Measurements from ENCODE around the gene SLC25A39.

DNA sequence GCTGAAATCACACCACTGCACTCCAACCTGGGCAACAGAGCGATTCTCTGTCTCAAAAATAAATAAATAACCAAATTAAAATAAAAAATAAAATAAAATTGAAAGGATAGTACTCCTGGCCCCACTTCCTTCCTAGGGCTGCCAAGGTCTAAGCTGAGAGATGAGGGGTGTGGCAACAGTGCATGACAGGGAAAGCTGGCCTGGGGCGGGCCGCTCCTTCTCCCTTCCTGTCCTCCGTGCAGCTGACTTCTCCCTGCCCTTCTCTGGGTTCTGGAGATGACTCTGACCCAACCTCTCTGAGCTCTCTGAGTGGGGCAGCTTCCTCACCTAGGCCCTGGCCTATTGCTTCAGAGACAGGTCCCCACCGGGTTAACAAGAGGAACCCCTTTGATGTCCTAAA is 8.7 kb upstream of the SLC25A39 start:
- TF ChIP-seq, protein P1, sequence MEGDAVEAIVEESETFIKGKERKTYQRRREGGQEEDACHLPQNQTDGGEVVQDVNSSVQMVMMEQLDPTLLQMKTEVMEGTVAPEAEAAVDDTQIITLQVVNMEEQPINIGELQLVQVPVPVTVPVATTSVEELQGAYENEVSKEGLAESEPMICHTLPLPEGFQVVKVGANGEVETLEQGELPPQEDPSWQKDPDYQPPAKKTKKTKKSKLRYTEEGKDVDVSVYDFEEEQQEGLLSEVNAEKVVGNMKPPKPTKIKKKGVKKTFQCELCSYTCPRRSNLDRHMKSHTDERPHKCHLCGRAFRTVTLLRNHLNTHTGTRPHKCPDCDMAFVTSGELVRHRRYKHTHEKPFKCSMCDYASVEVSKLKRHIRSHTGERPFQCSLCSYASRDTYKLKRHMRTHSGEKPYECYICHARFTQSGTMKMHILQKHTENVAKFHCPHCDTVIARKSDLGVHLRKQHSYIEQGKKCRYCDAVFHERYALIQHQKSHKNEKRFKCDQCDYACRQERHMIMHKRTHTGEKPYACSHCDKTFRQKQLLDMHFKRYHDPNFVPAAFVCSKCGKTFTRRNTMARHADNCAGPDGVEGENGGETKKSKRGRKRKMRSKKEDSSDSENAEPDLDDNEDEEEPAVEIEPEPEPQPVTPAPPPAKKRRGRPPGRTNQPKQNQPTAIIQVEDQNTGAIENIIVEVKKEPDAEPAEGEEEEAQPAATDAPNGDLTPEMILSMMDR (IDR thresholded peaks at IDR 0.05; ENCODE audit: poor library complexity) = no peak
- no peak for TF ChIP-seq EZH2 (IDR thresholded peaks at IDR 0.05; ENCODE audit: borderline replicate concordance)
- TF ChIP-seq EZH2phosphoT487 (IDR thresholded peaks at IDR 0.05; ENCODE audit: low read depth, severe bottlenecking, unreplicated experiment) = no peak
